ENCODE data around the gene HJURP.

The HJURP gene

DNA sequence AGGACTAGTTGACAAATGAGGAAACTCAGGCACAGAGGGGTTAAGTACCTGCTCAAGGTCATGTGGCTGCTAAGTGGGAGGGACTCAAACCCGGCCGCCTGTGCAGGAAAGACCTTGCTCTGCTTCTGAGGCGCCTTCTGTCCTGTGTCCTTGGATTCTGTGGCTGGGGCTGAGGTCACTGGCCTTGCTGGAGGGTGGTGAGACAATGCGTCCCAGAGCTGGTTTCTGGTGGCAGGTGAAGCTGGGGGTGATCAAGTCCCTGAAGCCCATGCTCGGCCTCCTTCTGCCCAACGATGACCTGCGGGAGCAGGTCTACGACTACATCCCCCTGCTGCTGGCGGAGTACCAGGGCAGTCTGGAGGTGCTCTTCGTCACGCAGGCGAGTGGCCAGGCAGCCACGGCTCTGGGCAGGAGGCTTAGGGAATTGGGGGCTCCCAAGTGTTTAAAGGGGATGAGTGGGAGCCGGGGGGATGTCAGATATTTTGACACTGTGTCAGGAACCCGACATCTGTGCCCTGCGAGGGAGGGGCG, 60.1 kb downstream of the HJURP start:
- no peak for DNase-seq

DNA sequence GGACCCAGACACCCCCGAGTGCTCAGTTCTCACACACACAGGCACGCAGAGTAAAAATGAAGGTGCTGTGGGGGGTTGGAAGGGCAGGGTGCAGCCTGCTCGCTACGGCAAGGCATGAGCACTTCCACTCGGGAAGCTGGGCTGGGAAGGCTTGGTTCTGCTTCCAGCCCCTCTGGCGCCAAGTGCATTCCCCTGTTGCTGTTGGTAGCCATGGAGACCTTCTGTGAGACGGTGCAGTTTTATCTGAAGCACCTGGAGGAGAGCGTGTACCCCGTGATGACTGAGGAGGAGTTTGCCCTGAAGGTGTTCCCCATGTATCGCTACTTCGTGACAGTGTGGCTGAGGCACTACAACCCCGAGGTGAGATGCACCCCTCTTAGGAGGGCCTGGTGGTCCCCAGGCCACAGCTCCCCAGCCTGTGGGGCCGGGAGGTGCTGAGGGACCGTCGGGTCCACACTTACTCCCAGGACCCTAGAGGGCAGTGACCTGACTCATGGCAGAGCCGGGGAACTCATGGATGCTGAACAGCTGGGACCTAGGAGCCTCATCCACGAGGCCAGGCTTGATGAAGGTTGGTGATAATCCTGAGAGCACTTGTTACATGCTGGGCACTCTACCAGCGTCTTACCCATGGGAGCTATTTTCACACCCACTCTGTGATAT, 60.7 kb downstream of the HJURP start:
- DNase-seq = no peak

DNA sequence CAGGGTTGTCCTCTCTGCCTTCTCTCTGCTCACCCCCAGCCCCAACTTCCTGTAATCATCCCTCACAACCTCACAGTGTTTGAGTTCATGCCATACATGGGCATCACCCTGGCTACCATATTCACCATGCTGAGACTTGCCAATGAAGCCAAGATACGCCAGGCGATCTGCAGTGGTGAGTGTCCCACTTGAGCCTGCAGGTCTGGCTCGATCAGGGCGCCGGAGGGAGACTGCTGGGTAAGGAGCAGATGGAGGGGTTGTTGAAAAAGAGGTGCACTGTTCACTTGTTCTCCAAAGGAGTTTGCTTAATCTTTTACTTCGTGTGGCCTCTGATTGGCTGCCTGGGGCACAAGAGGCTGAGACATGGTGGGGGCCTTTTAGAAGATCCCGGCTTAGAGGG, 61.6 kb downstream of the HJURP start:
- no peak for DNase-seq

DNA sequence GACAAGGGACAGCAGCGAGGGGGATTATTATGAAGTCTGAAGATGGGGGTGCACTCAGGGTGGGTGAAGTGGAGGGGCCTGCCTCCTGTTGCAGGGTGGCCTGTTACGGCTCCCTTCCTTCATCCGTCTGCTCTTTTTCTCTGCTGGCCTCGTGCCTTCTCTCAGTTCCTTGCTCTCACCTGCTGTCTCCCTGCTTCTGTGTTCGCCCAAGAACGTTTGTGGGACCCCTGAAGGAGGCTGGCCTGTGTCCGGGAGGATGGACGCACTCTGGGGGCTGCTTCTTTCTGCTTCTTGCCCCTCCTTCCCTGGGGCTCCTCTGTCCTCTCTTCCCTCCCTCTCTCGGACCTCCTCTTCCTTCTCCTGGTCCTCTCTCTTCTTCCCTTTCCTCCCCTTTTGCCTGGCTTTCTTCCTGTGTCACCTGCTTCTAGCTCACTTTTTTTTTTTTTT, 62.4 kb downstream of the HJURP start:
- no peak for DNase-seq

DNA sequence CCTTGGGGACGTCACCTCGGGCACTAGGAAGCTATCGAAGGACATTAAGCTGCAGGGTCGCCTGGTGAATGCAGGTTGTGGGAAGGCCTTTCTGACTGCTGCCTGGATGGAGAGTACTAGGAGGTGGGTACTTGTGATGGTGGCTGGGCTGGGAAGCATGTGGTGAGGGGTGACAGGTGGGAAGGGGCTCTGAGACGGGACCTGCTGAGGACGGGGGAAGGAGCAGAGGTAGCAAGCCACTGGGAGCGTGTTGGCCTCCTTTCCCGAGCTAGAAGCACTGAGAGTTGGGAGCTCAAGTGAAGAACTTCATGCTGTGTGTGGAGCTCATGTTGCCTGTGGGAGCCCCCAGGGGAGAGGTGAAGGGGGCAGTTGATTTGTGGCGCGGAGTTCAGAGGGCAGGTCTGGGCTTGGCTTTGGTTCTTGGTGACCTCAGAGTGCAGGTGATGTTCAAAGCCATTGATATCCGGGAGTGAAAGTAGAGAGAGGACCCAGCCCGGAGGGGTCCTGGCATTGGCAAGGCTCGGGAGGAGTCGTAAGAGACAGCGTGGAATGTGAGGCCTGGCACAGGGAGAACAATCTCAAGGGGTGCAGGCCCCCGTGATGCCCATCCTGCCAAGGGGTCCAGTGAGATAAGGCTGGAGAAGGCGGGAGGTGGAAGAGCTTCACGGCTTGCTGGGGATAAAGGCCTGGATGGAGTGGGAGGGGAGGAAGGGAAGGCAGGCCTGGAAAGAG, 63.0 kb downstream of the HJURP start:
- DNase-seq = no peak

DNA sequence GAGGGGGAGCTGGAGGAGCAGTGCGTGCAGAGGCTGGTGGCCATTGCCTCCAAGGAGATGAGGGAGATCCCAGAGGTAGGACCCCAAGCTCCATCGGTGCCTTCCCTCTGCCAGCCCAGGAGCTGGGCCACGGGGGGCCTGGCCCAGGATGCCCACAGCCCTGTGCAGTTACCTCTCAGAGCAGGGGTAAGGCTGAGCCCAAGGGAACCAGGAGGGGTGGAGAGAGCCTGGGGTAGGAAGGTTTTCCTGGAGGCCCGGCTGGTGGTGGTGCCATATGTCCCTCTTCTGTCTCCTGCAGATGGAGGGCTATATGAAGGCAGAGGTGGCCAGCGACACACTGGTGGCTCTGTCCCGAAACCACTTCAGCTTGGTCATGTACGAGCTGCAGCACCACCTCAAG, 64.8 kb downstream of the HJURP start:
- no peak for DNase-seq
